IMR-90 (cell line): Measurements from ENCODE around the gene CABP4. TPM values are rescaled to one million over a fixed set of nuclear protein-coding genes. Genes with fewer than 3 reads are reported as not detected.

Experiments used
- ATAC-seq: fragments of 200-7000 bp; cut with Tn5 transposase; 2 replicates; pipeline ENCODE4 v1.9.1; 2020; ENCODE audit warnings: low read depth, mild to moderate bottlenecking, moderate library complexity
- BruUV-seq: library from RNA; stranded (reverse); fragments of 400-500 nt; replicated peaks from 2 replicates; lab custom pipeline; 2021; lab: Mats Ljungman, UMichigan
- CTCF ChIA-PET: fragments of 300-600 bp; formaldehyde crosslinking; extraction: SDS; loops from one replicate; lab custom pipeline; 2021; ENCODE audit warnings: antibody characterized with exemption; lab: Yijun Ruan, JAX
- POLR2A ChIA-PET: fragments of 300-600 bp; sonication (Branson Sonifier 250); formaldehyde crosslinking; loops from one replicate; lab custom pipeline; 2022; ENCODE audit warnings: antibody characterized with exemption; ENCODE audit not compliant: unreplicated experiment; lab: Charles Lee
- DNase-seq: peaks from one replicate; pipeline ENCODE4 v3.0.0; 2013
- H2AFZ ChIP-seq: replicated peaks from 2 replicates; pipeline ENCODE3; 2013; ENCODE audit warnings: low read length, mild to moderate bottlenecking; ENCODE audit not compliant: poor library complexity
- H2AK5ac ChIP-seq: 2 replicates; pipeline ENCODE4 v1.6.1; 2013; ENCODE audit warnings: low read depth, low read length, inconsistent platforms
- H2AK9ac ChIP-seq: replicated peaks from 2 replicates; pipeline ENCODE3; 2013; ENCODE audit warnings: mild to moderate bottlenecking, low read depth, low read length, moderate library complexity; ENCODE audit not compliant: poor library complexity
- H2BK120ac ChIP-seq: 2 replicates; pipeline ENCODE4 v1.6.1; 2013; ENCODE audit warnings: low read depth, low read length, inconsistent platforms
- H2BK15ac ChIP-seq: 3 replicates; pipeline ENCODE4 v1.6.1; 2013; ENCODE audit warnings: low read depth, low read length, inconsistent platforms
- H2BK20ac ChIP-seq: 2 replicates; pipeline ENCODE4 v1.6.1; 2013; ENCODE audit warnings: low read depth, mild to moderate bottlenecking, inconsistent platforms, low read length, moderate library complexity
- H2BK5ac ChIP-seq: 2 replicates; pipeline ENCODE4 v1.6.1; 2013; ENCODE audit warnings: mild to moderate bottlenecking, low read depth, low read length, inconsistent platforms; ENCODE audit not compliant: poor library complexity, severe bottlenecking
- H3K14ac ChIP-seq: replicated peaks from 2 replicates; pipeline ENCODE4 v1.6.1; 2013; ENCODE audit warnings: low read depth, low read length, inconsistent platforms
- H3K18ac ChIP-seq: 2 replicates; pipeline ENCODE4 v1.6.1; 2013; ENCODE audit warnings: low read depth, low read length, control low read depth
- H3K23ac ChIP-seq: 2 replicates; pipeline ENCODE4 v1.6.1; 2013; ENCODE audit warnings: low read depth, low read length, inconsistent platforms
- H3K27ac ChIP-seq: 2 replicates; pipeline ENCODE4 v1.5.1; 2013; ENCODE audit warnings: mild to moderate bottlenecking, control low read depth, low read length; ENCODE audit not compliant: insufficient read depth
- H3K27me3 ChIP-seq: 2 replicates; pipeline ENCODE4 v1.6.1; 2013; ENCODE audit warnings: low read length; ENCODE audit not compliant: control insufficient read depth, insufficient read depth
- H3K36me3 ChIP-seq: 2 replicates; pipeline ENCODE4 v1.6.1; 2013; ENCODE audit warnings: low read length, mixed read lengths; ENCODE audit not compliant: control insufficient read depth, insufficient read depth
- H3K4ac ChIP-seq: 2 replicates; pipeline ENCODE4 v1.6.1; 2013; ENCODE audit warnings: low read depth, low read length, inconsistent platforms
- H3K4me1 ChIP-seq: 2 replicates; pipeline ENCODE4 v1.6.1; 2013; ENCODE audit warnings: low read length, mixed read lengths; ENCODE audit not compliant: control insufficient read depth, insufficient read depth
- H3K4me2 ChIP-seq: 2 replicates; pipeline ENCODE4 v1.6.1; 2013; ENCODE audit warnings: low read depth, mild to moderate bottlenecking, control low read depth, low read length, moderate library complexity
- H3K4me3 ChIP-seq: 2 replicates; pipeline ENCODE4 v1.5.1; 2013; ENCODE audit warnings: low read depth, mild to moderate bottlenecking, control low read depth, low read length, moderate library complexity; ENCODE audit not compliant: insufficient read depth
- H3K56ac ChIP-seq: 2 replicates; pipeline ENCODE4 v1.6.1; 2013; ENCODE audit warnings: low read length, inconsistent platforms; ENCODE audit not compliant: insufficient read depth; ENCODE audit errors: extremely low read depth
- H3K79me1 ChIP-seq, 2 experiments: 2 replicates each; pipeline ENCODE4 v1.6.1; 2013; ENCODE audit warnings: low read length in 2 of 2, inconsistent platforms in 1 of 2, low read depth in 1 of 2
- H3K9ac ChIP-seq: 2 replicates; pipeline ENCODE4 v1.6.1; 2013; ENCODE audit warnings: low read depth, low read length, control low read depth
- H3K9me1 ChIP-seq: 2 replicates; pipeline ENCODE4 v1.6.1; 2013; ENCODE audit warnings: low read length, inconsistent platforms; ENCODE audit not compliant: insufficient read depth
- H3K9me3 ChIP-seq: 2 replicates; pipeline ENCODE4 v1.6.1; 2013; ENCODE audit warnings: low read length; ENCODE audit not compliant: control insufficient read depth, insufficient read depth
- H4K20me1 ChIP-seq: 2 replicates; pipeline ENCODE4 v1.6.1; 2013; ENCODE audit warnings: low read length, inconsistent platforms; ENCODE audit not compliant: insufficient read depth
- H4K5ac ChIP-seq: 2 replicates; pipeline ENCODE4 v1.6.1; 2013; ENCODE audit warnings: mild to moderate bottlenecking, low read depth, low read length, control low read depth
- H4K8ac ChIP-seq, 2 experiments: 2 replicates each; pipeline ENCODE4 v1.6.1; 2013; ENCODE audit warnings: low read depth in 2 of 2, low read length in 2 of 2, control low read depth in 1 of 2, inconsistent platforms in 1 of 2
- H4K91ac ChIP-seq: 2 replicates; pipeline ENCODE4 v1.6.1; 2013; ENCODE audit warnings: low read depth, low read length, inconsistent platforms; ENCODE audit not compliant: insufficient read depth
- MAZ ChIP-seq: IDR thresholded peaks from 2 replicates; pipeline ENCODE4 v1.6.1; 2012; ENCODE audit warnings: low read depth, mild to moderate bottlenecking, low read length, improper control_type of control experiment, moderate library complexity, borderline replicate concordance
- MXI1 ChIP-seq: IDR thresholded peaks from 2 replicates; pipeline ENCODE4 v1.6.1; 2012; ENCODE audit warnings: low read depth, mild to moderate bottlenecking, low read length, moderate library complexity, borderline replicate concordance
- POLR2A ChIP-seq: IDR thresholded peaks from 2 replicates; pipeline ENCODE4 v1.6.1; 2012; ENCODE audit warnings: mild to moderate bottlenecking, low read depth, low read length
- RAD21 ChIP-seq: IDR thresholded peaks from 2 replicates; pipeline ENCODE4 v1.6.1; 2012; ENCODE audit warnings: low read length, improper control_type of control experiment
- RFX5 ChIP-seq: IDR thresholded peaks from 2 replicates; pipeline ENCODE4 v1.8.0; 2012; ENCODE audit warnings: low read depth, mild to moderate bottlenecking, low read length, moderate library complexity
- WGBS, 2 experiments: methylation state at CpG; one replicate each; pipeline versions ENCODE4 v1.1.5 to v1.1.7; 2013; ENCODE audit warnings: missing lambda C conversion rate in 2 of 2; ENCODE audit not compliant: insufficient read length in 1 of 2; ENCODE audit errors: extremely low coverage in 2 of 2; 5-methylcytosine and 5-hydroxymethylcytosine counted together
- dilution Hi-C: fragments of 300-500 bp; cut with HindIII; formaldehyde crosslinking; loops from one replicate; pipeline ENCODE4 v1.14.3; 2018; ENCODE audit warnings: low sequenced_read_pairs; ENCODE audit not compliant: unreplicated experiment
- in situ Hi-C: fragments of 300-500 bp; cut with MboI; formaldehyde crosslinking; loops from 3 replicates; pipeline ENCODE4 v1.14.3; 2019; ENCODE audit warnings: low sequenced_read_pairs, inconsistent platforms, mixed read lengths
- intact Hi-C: fragments of 100-400 bp; cut with micrococcal nuclease; formaldehyde crosslinking; loops from 2 replicates; pipeline ENCODE4 v1.10.0; 2022
- polyA plus RNA-seq, 3 experiments: library from polyadenylated mRNA; depleted of rRNA; stranded (reverse); fragments of >200 nt; gene quantifications; 2 replicates each; pipeline ENCODE4 v1.2.3, GENCODE V29; 2012; ENCODE audit warnings: low replicate concordance in 1 of 3
- total RNA-seq: library from RNA; depleted of rRNA; stranded (reverse); fragments of >200 nt; gene quantifications from 2 replicates; pipeline ENCODE4 v1.2.3, GENCODE V29; 2012
- TF ChIP-seq, protein P1 (sequence below): conservative IDR thresholded peaks from 2 replicates; pipeline ENCODE4 v1.5.1; 2012; ENCODE audit warnings: mild to moderate bottlenecking, low read depth, low read length, improper control_type of control experiment

Gene CABP4
- total and polyA plus RNA-seq, 2 of the 4 experiments (the other 2 are of a cell fraction) = not detected

DNA sequence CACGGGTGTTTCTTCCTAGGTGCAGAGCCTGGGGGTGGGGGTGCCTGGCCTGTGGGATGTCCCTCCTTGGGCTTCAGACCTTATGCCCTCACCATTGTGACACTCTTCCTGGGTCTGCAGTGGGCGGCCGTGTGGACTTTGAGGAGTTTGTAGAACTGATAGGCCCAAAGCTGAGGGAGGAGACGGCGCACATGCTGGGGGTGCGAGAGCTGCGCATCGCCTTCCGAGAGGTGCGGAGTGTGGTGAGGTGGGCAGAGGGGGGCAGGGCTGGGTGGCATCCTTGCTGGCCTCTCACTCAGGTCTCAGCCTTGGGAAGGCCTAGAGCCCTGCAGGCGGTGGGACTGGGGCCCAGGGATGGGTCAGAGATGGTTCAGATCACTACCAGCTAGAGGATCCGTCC lies 2.3 kb downstream of the CABP4 start:
- Histone ChIP-seq H3K23ac (no peak overlapping the region), H2BK120ac (no peak overlapping the region), H3K9me3 (no peaks in the 10 kb centered on the region), H4K91ac (no peak overlapping the region), H3K4me2 (no peak overlapping the region), H2BK5ac (no peak overlapping the region), H4K8ac (no peak overlapping the region), H3K27ac (no peak overlapping the region), H3K18ac (no peak overlapping the region), H4K20me1 (no peaks in the 10 kb centered on the region), H3K36me3 (no peaks in the 10 kb centered on the region), H3K4me1 (no peaks in the 10 kb centered on the region), H3K4me3 (no peak overlapping the region), H3K9me1 (no peaks in the 10 kb centered on the region), H2AFZ (no peak overlapping the region), H3K27me3 (peaks cover 22% of the 10 kb centered on the region), H2BK20ac (no peak overlapping the region), H3K4ac (no peak overlapping the region), H4K5ac (no peak overlapping the region), H3K14ac (no peak overlapping the region), H3K56ac (no peak overlapping the region), H3K9ac (no peak overlapping the region), H2BK15ac (no peak overlapping the region), H2AK5ac (no peak overlapping the region), H2AK9ac (no peak overlapping the region), H3K79me1 (no peaks in the 10 kb centered on the region)
- CTCF ChIA-PET = no interaction called here
- BruUV-seq = no TSS peak
- DNase-seq (no peak), ATAC-seq (no peak)
- POLR2A ChIA-PET = no interaction called here
- intact Hi-C loops = no loop called here
- in situ Hi-C loops = no loop called here
- TF ChIP-seq POLR2A (no peak), MXI1 (no peak), RFX5 (no peak), RAD21 (no peak), MAZ (no peak)
- TF ChIP-seq, protein P1, sequence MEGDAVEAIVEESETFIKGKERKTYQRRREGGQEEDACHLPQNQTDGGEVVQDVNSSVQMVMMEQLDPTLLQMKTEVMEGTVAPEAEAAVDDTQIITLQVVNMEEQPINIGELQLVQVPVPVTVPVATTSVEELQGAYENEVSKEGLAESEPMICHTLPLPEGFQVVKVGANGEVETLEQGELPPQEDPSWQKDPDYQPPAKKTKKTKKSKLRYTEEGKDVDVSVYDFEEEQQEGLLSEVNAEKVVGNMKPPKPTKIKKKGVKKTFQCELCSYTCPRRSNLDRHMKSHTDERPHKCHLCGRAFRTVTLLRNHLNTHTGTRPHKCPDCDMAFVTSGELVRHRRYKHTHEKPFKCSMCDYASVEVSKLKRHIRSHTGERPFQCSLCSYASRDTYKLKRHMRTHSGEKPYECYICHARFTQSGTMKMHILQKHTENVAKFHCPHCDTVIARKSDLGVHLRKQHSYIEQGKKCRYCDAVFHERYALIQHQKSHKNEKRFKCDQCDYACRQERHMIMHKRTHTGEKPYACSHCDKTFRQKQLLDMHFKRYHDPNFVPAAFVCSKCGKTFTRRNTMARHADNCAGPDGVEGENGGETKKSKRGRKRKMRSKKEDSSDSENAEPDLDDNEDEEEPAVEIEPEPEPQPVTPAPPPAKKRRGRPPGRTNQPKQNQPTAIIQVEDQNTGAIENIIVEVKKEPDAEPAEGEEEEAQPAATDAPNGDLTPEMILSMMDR = no peak
- 96% methylated on average over 8 of the region's 12 CpGs; no CpG with 5 or more reads in 1 of the 2 experiments for WGBS, 2 experiments
- dilution Hi-C loops = no loop called here
